SK-N-MC (cell line): ENCODE results near the gene IL32.
A peak's percentile ranks its signal among the peaks of the same experiment; 100 is the strongest.

Source experiments
- DNase-seq: peaks from one replicate; pipeline ENCODE4 v3.0.0-alpha.2; 2011; ENCODE audit warnings: low read depth, low spot score
- H3K27ac ChIP-seq: fragments of 200-600 bp; sonication (generic); 2 replicates; pipeline ENCODE4 v1.5.1; 2016; ENCODE audit warnings: mixed run types
- H3K36me3 ChIP-seq: fragments of 200-600 bp; sonication (generic); 2 replicates; pipeline ENCODE4 v1.6.1; 2017; ENCODE audit warnings: antibody characterized with exemption, low read length, mixed read lengths; ENCODE audit not compliant: insufficient read depth
- H3K4me3 ChIP-seq: fragments of 200-600 bp; sonication (generic); 2 replicates; pipeline ENCODE4 v1.5.1; 2016
- H3K9ac ChIP-seq: fragments of 200-600 bp; sonication (generic); 2 replicates; pipeline ENCODE4 v1.8.0; 2017; ENCODE audit warnings: mixed run types, mixed read lengths; ENCODE audit not compliant: insufficient read length
- H3K9me3 ChIP-seq: fragments of 200-600 bp; sonication (generic); 2 replicates; pipeline ENCODE4 v1.6.1; 2017; ENCODE audit warnings: low read depth, mild to moderate bottlenecking, antibody characterized with exemption, low read length, moderate library complexity, mixed read lengths
- EZH2 ChIP-seq: fragments of 200-600 bp; sonication (generic); IDR thresholded peaks from one replicate; pipeline ENCODE4 v1.6.1; 2017; ENCODE audit warnings: antibody characterized with exemption
- FOXP2 ChIP-seq: optimal IDR thresholded peaks from 2 replicates; pipeline ENCODE3; 2011; ENCODE audit warnings: mild to moderate bottlenecking, moderate library complexity; ENCODE audit not compliant: insufficient read depth; ENCODE audit errors: extremely low read length, control extremely low read depth
- POLR2AphosphoS5 ChIP-seq: IDR thresholded peaks from 2 replicates; pipeline ENCODE4 v1.6.1; 2012; ENCODE audit warnings: mild to moderate bottlenecking, low read depth, low read length, borderline replicate concordance

IL32 gene, protein sequence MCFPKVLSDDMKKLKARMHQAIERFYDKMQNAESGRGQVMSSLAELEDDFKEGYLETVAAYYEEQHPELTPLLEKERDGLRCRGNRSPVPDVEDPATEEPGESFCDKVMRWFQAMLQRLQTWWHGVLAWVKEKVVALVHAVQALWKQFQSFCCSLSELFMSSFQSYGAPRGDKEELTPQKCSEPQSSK

GRCh38 chr16:3065069-3065741, at the start of gene IL32:
Gene IL32, plus strand, starts transcription at chr16:3065640. Its CDS starts 172 bp downstream, at chr16:3065812.
- Histone ChIP-seq H3K9me3 (no peaks in the 10 kb centered on the region), H3K36me3 (no peaks in the 10 kb centered on the region), H3K4me3 (peak within 1 kb of the TSS; percentile 41), H3K9ac (no peak within 1 kb of the TSS), H3K27ac (no peak within 1 kb of the TSS)
- no peak for DNase-seq
- TF ChIP-seq POLR2AphosphoS5: no peak
- no peak for TF ChIP-seq EZH2
- no peak for TF ChIP-seq FOXP2

- DNase-seq: no peak
- H3K9me3 ChIP-seq: no peaks in the 10 kb centered on the region
- no peaks in the 10 kb centered on the region for H3K36me3 ChIP-seq
- H3K9ac ChIP-seq: no peak overlapping the region
- no peak overlapping the region for H3K27ac ChIP-seq
- TF ChIP-seq EZH2 (no peak), POLR2AphosphoS5 (no peak), FOXP2 (no peak)
- no peak overlapping the region for H3K4me3 ChIP-seq
Measured at GRCh38 chr16:3015865-3016521, 49.4 kb upstream of the IL32 start.

GRCh38 chr16:3017344-3017743, 48.1 kb upstream of the IL32 start:
- H3K9me3 ChIP-seq: no peaks in the 10 kb centered on the region
- no peaks in the 10 kb centered on the region for H3K36me3 ChIP-seq
- no peak overlapping the region for H3K4me3 ChIP-seq
- no peak for DNase-seq
- TF ChIP-seq EZH2 (no peak), POLR2AphosphoS5 (no peak), FOXP2 (no peak)
- no peak overlapping the region for H3K27ac ChIP-seq
- H3K9ac ChIP-seq: no peak overlapping the region

- Histone ChIP-seq H3K9ac (no peak within 1 kb of the TSS), H3K9me3 (no peaks in the 10 kb centered on the region), H3K27ac (no peak within 1 kb of the TSS), H3K4me3 (0 out of 2 replicates have a peak within 1 kb of the TSS, but pooled peaks have one; percentile 25), H3K36me3 (no peaks in the 10 kb centered on the region)
- TF ChIP-seq POLR2AphosphoS5 (no peak), EZH2 (no peak), FOXP2 (no peak)
- no peak for DNase-seq
Measured at GRCh38 chr16:3017794-3018506, 47.5 kb upstream of the IL32 start, which contains the start of gene CLDN6. Gene CLDN6, minus strand, starts transcription at chr16:3018183. Its CDS starts 2,162 bp downstream, at chr16:3016021.

GRCh38 chr16:3019594-3020246, 45.7 kb upstream of the IL32 start:
- Histone ChIP-seq H3K4me3 (peak overlapping the region; percentile 83), H3K27ac (no peak overlapping the region), H3K9me3 (no peaks in the 10 kb centered on the region), H3K36me3 (no peaks in the 10 kb centered on the region), H3K9ac (no peak overlapping the region)
- no peak for TF ChIP-seq FOXP2
- no peak; the same call in 1 of the 2 replicates for TF ChIP-seq POLR2AphosphoS5
- no peak for TF ChIP-seq EZH2
- DNase-seq: no peak

DNA sequence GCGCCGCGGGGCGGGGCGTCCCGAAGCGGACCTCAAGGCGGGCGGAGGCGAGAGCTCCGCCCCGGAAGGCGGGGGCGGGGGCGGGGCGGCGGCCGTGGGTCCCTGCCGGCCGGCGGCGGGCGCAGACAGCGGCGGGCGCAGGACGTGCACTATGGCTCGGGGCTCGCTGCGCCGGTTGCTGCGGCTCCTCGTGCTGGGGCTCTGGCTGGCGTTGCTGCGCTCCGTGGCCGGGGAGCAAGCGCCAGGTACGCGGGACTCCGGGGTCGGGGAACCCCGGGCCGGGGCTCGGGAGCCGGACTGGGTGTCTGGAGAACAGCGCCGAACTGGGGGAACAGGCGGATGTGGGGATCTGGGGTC, 45.2 kb upstream of the IL32 start, which contains the start of gene TNFRSF12A:
Gene TNFRSF12A, plus strand, starts transcription at position 122 of the 357 bp plus-strand sequence. Its CDS starts 30 bp downstream, at position 152.
- Histone ChIP-seq H3K27ac (no peak within 1 kb of the TSS), H3K4me3 (peak within 1 kb of the TSS; percentile 83), H3K9ac (peak within 1 kb of the TSS; percentile 64), H3K36me3 (no peaks in the 10 kb centered on the region), H3K9me3 (no peaks in the 10 kb centered on the region)
- DNase-seq: no peak
- TF ChIP-seq POLR2AphosphoS5 (peak; percentile 64; the same call in 1 of the 2 replicates), FOXP2 (no peak), EZH2 (no peak)

DNA sequence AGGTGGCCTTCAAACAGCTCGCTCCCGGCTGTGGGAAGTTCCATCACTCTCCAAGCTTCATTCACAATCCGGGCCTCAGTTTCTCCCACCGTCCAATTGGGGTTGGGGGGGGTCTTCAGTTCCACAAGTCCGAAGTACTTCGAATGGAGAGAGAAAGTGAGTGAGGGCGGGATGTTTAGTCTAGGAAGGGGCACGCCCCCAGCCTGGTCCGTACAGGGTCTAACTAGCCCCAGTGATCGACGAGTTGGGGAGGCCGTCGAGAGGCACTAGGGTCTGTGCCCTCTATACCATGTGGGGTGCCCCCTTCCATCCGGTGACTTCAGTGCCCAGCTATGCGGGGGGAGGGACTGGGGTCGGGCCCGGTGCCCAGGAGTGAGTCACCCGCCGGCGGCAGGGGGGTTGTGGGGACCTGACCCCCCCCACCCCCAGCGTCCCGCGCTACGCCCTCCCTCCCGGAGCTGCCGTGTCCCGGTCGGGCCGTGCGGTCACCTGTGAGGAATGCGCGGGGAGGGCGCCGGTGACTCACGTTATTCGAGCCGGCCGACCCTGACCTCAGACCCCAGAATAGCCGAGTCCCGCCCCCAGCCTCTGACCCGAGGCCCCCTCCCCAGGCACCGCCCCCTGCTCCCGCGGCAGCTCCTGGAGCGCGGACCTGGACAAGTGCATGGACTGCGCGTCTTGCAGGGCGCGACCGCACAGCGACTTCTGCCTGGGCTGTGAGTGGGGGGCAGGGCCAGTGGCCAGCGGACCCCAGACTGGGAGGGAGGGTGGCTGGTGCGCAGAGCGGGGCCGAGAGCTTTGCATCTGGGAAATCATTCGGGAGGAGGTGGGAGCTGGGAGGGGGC, 44.6 kb upstream of the IL32 start:
- H3K4me3 ChIP-seq: peak overlapping the region; percentile 83
- peak overlapping the region; percentile 64 for H3K9ac ChIP-seq
- H3K36me3 ChIP-seq: peaks cover under 1% of the 10 kb centered on the region; the same call in 1 of the 2 replicates
- no peak for TF ChIP-seq POLR2AphosphoS5
- TF ChIP-seq EZH2: no peak
- TF ChIP-seq FOXP2: no peak
- no peak for DNase-seq
- no peak overlapping the region for H3K27ac ChIP-seq
- no peaks in the 10 kb centered on the region for H3K9me3 ChIP-seq
